DMS79 treated with DMSO at 0.1 percent for 48 hours (cell line): ENCODE measurements around the gene IL1RAPL2.
"Not testable (repeated sequence)": the region's sequence is repeated elsewhere in the genome, so short reads cannot be mapped to it uniquely, and the experiment has no call there.

ENCODE experiments used
- DNase-seq: peaks from one replicate; lab custom pipeline; 2025; lab: John Stamatoyannopoulos, UW

IL1RAPL2 gene

GRCh38 chrX:105167233-105167632, 601.2 kb downstream of the IL1RAPL2 start:
- DNase-seq: no peak

GRCh38 chrX:105168577-105168976, 602.6 kb downstream of the IL1RAPL2 start:
- DNase-seq: no peak

DNA sequence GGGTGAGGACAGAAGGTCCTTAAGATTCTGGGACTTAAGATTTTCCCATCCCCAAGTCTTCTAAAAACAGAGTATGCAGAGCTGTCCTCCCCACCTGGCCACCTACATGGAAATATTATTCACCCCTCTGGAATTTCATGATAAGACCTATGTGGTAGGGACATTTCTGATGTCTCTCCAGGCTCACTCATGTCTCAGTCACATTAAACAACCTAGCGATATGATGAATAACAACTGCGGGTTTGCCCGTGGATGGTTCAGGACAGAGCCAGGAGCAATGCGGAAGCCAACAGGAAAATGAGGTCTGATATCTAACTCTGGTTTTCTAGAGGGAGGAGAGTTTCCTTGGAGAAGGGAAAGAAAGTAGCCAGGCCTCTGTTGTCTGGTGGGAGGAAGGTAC, 607.1 kb downstream of the IL1RAPL2 start:
- DNase-seq: no peak

GRCh38 chrX:105179644-105180043, 613.6 kb downstream of the IL1RAPL2 start:
- no peak for DNase-seq

DNA sequence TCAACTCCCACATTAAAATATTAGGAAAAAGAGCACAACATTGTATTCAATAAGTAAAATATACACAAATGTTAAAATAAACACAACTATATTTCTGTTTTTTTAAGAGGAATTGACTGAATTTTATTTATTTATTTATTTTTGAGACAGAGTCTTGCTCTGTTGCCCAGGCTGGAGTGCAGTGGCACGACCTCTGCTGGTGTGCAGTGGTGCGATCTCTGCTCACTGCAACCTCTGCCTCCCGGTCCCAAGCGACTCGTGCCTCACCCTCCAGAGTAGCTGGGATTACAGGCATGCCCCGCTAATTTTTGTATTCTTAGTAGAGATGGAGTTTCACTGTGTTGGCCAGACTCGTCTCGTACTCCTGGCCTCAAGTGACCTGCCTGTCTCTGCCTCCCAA, 623.1 kb downstream of the IL1RAPL2 start:
- DNase-seq: no peak

DNA sequence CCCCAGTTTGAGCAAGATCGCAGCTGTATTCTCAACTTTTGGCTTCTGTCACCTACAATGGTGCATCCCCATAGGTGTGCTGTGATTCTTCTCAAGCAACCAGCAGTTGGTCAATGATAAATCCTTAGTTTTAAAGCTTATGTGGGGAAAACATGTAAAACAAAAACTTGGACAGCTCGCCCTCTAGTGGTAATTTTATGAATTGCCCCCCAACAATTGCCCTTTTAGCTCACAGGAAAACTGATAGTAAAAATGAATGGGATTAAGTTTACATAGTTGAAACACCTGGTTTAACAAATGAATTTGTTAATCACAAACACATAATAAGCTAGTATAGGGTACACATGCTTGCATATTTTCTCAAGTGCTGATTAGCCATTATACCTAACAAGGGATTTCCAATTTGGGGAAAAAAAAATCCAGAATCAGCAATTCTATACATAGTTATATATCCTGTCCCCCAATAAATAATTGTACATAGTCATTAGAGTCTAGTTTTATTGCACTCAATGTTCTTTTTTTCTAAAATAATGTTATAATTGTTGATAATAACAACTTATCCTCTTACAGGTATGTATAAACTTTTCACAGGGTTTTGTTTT, 624.4 kb downstream of the IL1RAPL2 start:
- no peak for DNase-seq

DNA sequence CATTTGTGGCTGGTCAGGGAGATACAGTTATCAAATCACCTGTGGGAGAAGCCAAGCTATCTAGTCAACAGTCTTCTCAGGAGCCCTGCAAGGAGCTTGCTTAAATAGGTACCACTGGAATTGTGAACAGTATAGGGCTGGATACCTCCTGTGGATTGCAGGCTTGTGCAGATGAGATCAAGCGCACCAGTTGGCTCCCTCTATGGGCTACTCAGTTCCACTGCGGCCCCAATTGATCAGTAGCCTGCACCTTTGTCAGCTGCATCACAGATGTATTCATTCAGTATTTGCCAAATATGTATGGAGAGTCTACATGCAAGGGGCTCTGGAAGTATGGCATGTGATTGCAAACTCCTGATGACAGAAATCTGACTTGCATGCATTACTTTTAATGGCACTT, 625.9 kb downstream of the IL1RAPL2 start:
- DNase-seq: no peak

DNA sequence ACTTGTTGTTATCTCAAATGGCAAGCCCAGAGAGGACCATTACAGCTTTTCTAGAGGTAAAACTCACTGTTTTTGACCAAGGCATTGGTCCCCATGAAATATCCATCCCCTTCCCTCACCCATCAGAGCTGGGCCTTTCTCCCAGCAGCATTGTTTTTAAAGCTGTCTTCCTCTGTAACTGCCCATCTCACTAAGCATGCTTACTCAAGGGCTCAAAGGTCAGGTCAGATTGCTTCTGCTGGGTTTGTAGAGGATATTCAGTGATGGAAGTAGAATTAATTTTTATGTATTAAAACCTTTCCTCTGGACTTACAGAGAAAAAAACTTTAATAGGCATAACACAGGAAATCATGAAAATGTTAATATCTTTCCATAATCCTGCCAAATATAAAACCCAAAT, 643.4 kb downstream of the IL1RAPL2 start:
- DNase-seq: no peak

DNA sequence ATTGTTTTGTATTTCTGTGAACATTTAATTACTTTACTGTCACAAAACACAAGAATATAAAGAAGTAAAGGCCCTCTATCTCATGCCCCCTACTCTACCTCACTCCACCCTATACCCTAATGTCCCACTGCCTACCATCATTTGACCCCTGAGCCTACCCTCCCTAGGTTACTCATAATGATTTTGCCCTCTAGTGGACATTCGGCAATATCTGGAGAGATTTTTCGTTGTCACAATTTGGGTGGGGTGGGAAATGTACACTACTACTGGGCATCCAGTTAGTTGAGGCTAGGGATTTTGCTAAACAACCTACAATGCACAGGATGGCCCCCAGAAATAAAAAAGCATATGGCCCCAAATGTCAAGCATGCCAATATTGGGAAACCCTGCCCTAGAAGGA, 644.3 kb downstream of the IL1RAPL2 start:
- no peak for DNase-seq

DNA sequence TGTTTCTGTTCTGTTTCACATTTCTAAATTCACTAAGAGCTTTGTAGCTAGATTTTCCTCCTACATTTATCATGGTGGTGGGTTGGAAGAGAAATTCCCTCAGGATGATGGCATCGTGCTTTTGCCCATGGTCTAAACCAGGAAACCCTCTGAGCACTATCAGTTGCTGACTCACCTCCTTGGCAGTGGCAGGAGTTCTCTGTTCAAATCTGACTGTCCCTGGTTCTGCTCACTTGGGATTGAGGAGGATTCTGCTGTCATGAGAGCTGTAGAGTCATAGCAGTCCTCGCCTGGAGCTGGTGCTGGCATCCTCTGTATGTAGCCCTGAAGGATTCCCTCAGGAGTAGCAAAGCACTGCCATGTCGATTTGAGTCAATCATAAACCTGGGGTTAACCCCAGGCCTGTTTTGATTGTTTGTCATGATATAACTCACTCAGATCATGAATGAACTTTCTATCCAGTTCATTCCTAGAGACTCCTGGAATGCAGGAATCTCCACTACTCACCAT, 645.1 kb downstream of the IL1RAPL2 start:
- DNase-seq: no peak

GRCh38 chrX:105219454-105220401, 653.7 kb downstream of the IL1RAPL2 start:
- DNase-seq: no peak

GRCh38 chrX:105220636-105221035, 654.6 kb downstream of the IL1RAPL2 start, which contains the start of gene TEX13A:
Gene TEX13A (minus strand): TSS chrX:105220694. CDS start chrX:105220397, 297 bp downstream.
- no peak for DNase-seq

DNA sequence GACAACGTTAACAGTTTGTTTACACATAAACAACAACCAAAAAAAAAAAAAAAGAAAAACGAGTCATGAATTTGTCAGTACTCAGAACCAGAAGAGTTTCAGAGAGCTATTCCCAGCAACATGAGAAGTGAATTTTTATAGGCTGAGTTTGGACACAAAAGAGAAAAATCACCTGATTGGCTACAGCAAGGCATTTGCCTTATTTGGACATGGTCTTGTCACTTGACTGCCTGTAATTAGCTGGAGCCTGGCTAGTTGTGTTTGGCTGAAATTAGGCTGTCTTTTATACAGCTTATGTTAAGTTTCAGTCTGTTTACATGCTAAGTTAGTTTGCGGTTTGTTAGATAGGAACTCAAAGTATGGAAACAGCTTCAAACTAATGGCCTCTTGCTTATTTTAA, 655.4 kb downstream of the IL1RAPL2 start:
- no peak for DNase-seq

DNA sequence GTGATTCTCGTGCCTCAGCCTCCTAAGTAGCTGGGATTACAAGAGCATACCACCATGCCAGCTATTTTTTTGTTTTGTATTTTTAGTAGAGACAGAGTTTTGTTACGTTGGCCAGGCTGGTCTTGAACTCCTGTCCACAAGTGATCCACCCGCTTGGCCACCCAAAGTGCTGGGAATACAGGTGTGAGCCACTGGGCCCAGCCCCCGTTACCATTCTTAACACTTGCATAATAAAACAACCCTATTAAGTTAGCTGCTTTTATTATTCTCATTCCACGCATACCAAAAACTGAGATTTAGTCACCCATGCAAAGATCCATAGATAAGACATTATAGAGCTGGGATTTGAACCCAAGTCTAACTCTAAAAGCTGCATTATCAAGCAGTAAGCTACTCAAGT, 660.5 kb downstream of the IL1RAPL2 start:
- no peak for DNase-seq

- DNase-seq: no peak
These were observed 662.6 kb downstream of the IL1RAPL2 start for GRCh38 chrX:105228602-105229001.

- no peak for DNase-seq
These were observed 663.1 kb downstream of the IL1RAPL2 start for GRCh38 chrX:105229146-105229545.

- DNase-seq: not testable (repeated sequence)
These were observed 671.4 kb downstream of the IL1RAPL2 start for GRCh38 chrX:105237407-105237806.

DNA sequence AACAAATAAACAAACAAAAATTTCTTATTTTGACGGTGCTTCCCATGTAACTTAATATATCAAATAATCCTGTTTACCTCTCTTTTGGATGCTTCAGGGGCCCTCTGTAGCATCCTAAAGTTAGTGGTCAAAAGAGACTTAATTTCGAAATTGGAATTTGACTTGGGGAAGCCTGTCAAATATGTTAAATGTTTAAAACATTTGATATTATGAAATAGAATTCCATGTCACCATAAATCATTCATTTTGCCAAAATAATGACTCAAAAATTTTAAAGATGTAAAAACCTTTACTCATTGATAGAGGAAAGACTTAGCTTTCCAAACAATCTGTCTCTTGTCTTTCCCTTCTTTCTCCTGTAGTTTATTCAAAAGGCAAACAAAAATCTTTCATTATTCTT, 675.1 kb downstream of the IL1RAPL2 start:
- no peak for DNase-seq

DNA sequence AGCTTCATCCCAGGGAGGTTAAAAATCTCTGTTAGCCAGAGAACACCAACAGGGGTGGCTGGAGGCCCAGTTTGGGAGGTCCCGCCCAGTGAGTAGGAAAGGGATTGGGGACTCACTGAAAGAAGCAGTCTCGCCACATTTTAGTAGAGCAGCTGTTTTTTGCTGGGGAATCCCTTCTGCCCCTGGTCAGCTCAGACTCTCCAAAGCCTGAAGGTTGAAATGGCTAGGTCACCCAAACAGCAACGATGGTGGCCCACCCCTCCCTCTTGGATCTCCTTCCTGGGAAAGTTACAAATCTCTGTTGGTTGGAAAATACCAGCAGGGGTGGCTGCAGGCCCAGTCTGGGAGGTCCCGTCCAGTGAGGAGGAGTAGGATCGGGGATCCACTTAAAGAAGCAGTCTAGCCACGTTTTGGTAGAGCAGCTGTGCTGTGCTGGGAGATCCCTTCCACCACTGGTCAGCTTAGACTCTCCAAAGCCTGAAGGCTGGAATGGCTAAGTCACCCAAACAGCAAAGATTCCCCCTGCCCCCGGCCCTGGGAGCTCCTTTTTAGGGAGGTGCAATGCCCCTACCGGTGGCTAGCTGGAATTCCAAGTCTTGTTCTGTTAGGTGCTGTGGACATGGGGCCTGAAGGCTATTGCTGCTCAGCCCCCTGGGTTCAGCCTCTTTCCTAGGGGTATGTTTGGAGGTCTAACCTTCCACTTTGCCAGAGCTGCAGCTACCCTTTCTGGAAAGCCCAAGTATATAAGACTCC, 694.5 kb downstream of the IL1RAPL2 start:
- no peak for DNase-seq

DNA sequence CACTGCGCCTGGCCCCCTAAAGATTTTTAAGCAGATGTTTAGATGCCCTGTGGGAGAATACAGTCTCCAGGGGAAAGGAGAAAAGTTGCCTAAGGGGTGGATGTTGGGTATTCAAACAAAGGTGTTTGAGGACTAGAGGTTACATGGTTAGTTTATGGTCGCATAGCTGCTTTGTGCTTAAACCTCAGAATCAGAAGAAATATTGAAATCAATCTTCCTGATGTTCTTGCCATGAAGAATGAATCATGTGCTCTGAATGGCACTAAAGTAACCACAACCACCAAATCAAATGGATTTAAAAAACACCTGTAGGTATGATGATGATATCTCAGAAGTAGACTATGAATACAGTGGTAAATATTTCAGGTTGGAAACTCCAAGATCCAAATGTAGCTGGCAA, 697.2 kb downstream of the IL1RAPL2 start:
- DNase-seq: no peak

GRCh38 chrX:105263801-105264200, 697.8 kb downstream of the IL1RAPL2 start:
- no peak for DNase-seq

GRCh38 chrX:105265093-105265492, 699.1 kb downstream of the IL1RAPL2 start:
- no peak for DNase-seq
